HCT116 (cell line): ENCODE results near the gene C4orf50. TPM values are rescaled to one million over a fixed set of nuclear protein-coding genes. Genes with fewer than 3 reads are reported as not detected.

ENCODE experiments used
- ATAC-seq: fragments of 200-7000 bp; cut with Tn5 transposase; 2 replicates; pipeline ENCODE4 v1.9.1; 2020; ENCODE audit warnings: mild to moderate bottlenecking, moderate library complexity
- BruUV-seq: library from RNA; stranded (reverse); fragments of 400-500 nt; replicated peaks from 2 replicates; lab custom pipeline; 2021; lab: Mats Ljungman, UMichigan
- CTCF ChIA-PET: fragments of 300-600 bp; sonication (Branson Sonifier 250); formaldehyde crosslinking; loops from one replicate; lab custom pipeline; 2021; ENCODE audit warnings: antibody characterized with exemption; lab: Charles Lee
- POLR2A ChIA-PET: fragments of 300-600, 350-600 bp; sonication (Branson Sonifier 250); formaldehyde crosslinking; loops from one replicate; lab custom pipeline; 2021; ENCODE audit warnings: antibody characterized with exemption; lab: Charles Lee
- RAD21 ChIA-PET, 2 experiments: fragments of 300-600 bp; sonication (Branson Sonifier 250); formaldehyde crosslinking; loops; one replicate each; lab custom pipeline; 2023; ENCODE audit warnings: low total read pairs in 2 of 2; ENCODE audit not compliant: uncharacterized antibody in 2 of 2, unreplicated experiment in 2 of 2, low non-redundant PET in 1 of 2; lab: Charles Lee
- DNase-seq: peaks from one replicate; pipeline ENCODE4 v3.0.0-alpha.2; 2010; ENCODE audit warnings: low read depth, low spot score
- H2AFZ ChIP-seq: fragments of 200-600 bp; shearing (Covaris generic), sonication (generic); 2 replicates; pipeline ENCODE4 v1.6.1; 2017; ENCODE audit warnings: low read depth, mixed run types, mixed read lengths, antibody characterized with exemption, low read length; ENCODE audit not compliant: poor library complexity, severe bottlenecking
- H3K27ac ChIP-seq: 2 replicates; pipeline ENCODE4 v1.5.1; 2012; ENCODE audit warnings: low read depth, low read length
- H3K27me3 ChIP-seq: fragments of 200-600 bp; sonication (generic); 2 replicates; pipeline ENCODE4 v1.6.1; 2016; ENCODE audit warnings: mixed run types, low read length, mixed read lengths; ENCODE audit not compliant: insufficient read depth
- H3K36me3 ChIP-seq, 2 experiments: fragments of 200-500 bp in 1 of 2; fragments of 200-600 bp in 1 of 2; sonication (Bioruptor generic) in 1 of 2; sonication (generic) in 1 of 2; 2 replicates each; pipeline versions ENCODE4 v1.5.1 to v1.6.1; 2014 to 2016; ENCODE audit warnings: low read length in 2 of 2, inconsistent platforms in 1 of 2, mixed read lengths in 1 of 2, mixed run types in 1 of 2; ENCODE audit not compliant: insufficient read depth in 2 of 2, control insufficient read depth in 1 of 2
- H3K4me1 ChIP-seq, 2 experiments: fragments of 200-600 bp in 1 of 2; sonication (generic) in 1 of 2; 2 replicates each; pipeline versions ENCODE4 v1.5.1 to v1.6.1; 2012 to 2017; ENCODE audit warnings: low read length in 2 of 2, inconsistent platforms in 1 of 2, mild to moderate bottlenecking in 1 of 2, mixed read lengths in 1 of 2, mixed run types in 1 of 2, moderate library complexity in 1 of 2; ENCODE audit not compliant: insufficient read depth in 2 of 2, control insufficient read depth in 1 of 2
- H3K4me2 ChIP-seq: fragments of 200-600 bp; sonication (generic); 2 replicates; pipeline ENCODE4 v1.6.1; 2017; ENCODE audit warnings: mixed run types, low read length, mixed read lengths
- H3K4me3 ChIP-seq, 2 experiments: fragments of 200-600 bp in 1 of 2; sonication (generic) in 1 of 2; replicated peaks in 1 of 2; 2 replicates each; pipeline ENCODE4 v1.5.1; 2011 to 2016; ENCODE audit warnings: low read length in 2 of 2, control low read depth in 1 of 2, low read depth in 1 of 2, mild to moderate bottlenecking in 1 of 2, mixed read lengths in 1 of 2, mixed run types in 1 of 2
- H3K79me2 ChIP-seq: fragments of 200-600 bp; sonication (generic); 2 replicates; pipeline ENCODE4 v1.6.1; 2017; ENCODE audit warnings: mild to moderate bottlenecking, mixed run types, low read length, moderate library complexity, mixed read lengths; ENCODE audit not compliant: insufficient read depth
- H3K9ac ChIP-seq: fragments of 200-600 bp; sonication (generic); 2 replicates; pipeline ENCODE4 v1.6.1; 2016; ENCODE audit warnings: low read length, mixed read lengths
- H3K9me2 ChIP-seq: fragments of 200-600 bp; sonication (generic), shearing (Covaris generic); 2 replicates; pipeline ENCODE4 v1.6.1; 2017; ENCODE audit warnings: mixed run types, mild to moderate bottlenecking, moderate library complexity; ENCODE audit not compliant: insufficient read depth
- H3K9me3 ChIP-seq, 2 experiments: fragments of 200-500 bp in 1 of 2; fragments of 200-600 bp in 1 of 2; sonication (Bioruptor generic) in 1 of 2; sonication (generic) in 1 of 2; 2 replicates each; pipeline ENCODE4 v1.6.1; 2014 to 2017; ENCODE audit warnings: low read length in 2 of 2, mixed read lengths in 2 of 2, inconsistent platforms in 1 of 2, low read depth in 1 of 2, mild to moderate bottlenecking in 1 of 2, mixed run types in 1 of 2, moderate library complexity in 1 of 2; ENCODE audit not compliant: control insufficient read depth in 1 of 2, insufficient read depth in 1 of 2
- H4K20me1 ChIP-seq: fragments of 200-600 bp; sonication (generic), shearing (Covaris generic); 2 replicates; pipeline ENCODE4 v1.6.1; 2017; ENCODE audit warnings: mixed run types, mild to moderate bottlenecking, moderate library complexity; ENCODE audit not compliant: insufficient read depth
- EGR1 ChIP-seq: IDR thresholded peaks from 2 replicates; pipeline ENCODE4 v1.6.1; 2012; ENCODE audit warnings: low read depth
- ELF1 ChIP-seq: IDR thresholded peaks from 2 replicates; pipeline ENCODE4 v1.6.1; 2012; ENCODE audit warnings: low read depth, borderline replicate concordance
- EZH2phosphoT487 ChIP-seq: fragments of 200-600 bp; IDR thresholded peaks from 2 replicates; pipeline ENCODE4 v1.6.1; 2018; ENCODE audit warnings: antibody characterized with exemption, borderline replicate concordance
- FOSL1 ChIP-seq: IDR thresholded peaks from 2 replicates; pipeline ENCODE4 v1.6.1; 2012; ENCODE audit warnings: low read depth
- POLR2A ChIP-seq: IDR thresholded peaks from 2 replicates; pipeline ENCODE4 v1.7.0; 2011; ENCODE audit warnings: borderline replicate concordance; ENCODE audit not compliant: insufficient read depth, insufficient read length; ENCODE audit errors: extremely low read depth
- RAD21 ChIP-seq: IDR thresholded peaks from 2 replicates; pipeline ENCODE4 v1.6.1; 2012; ENCODE audit warnings: low read depth, mild to moderate bottlenecking
- TCF7L2 ChIP-seq: IDR thresholded peaks from 2 replicates; pipeline ENCODE4 v1.7.0; 2011; ENCODE audit warnings: borderline replicate concordance, inconsistent platforms; ENCODE audit not compliant: insufficient read depth, insufficient read length; ENCODE audit errors: extremely low read depth
- intact Hi-C: fragments of 100-400 bp; cut with micrococcal nuclease; formaldehyde crosslinking; loops from 2 replicates; pipeline ENCODE4 v1.10.0; 2022
- total RNA-seq: library from RNA; stranded (reverse); gene quantifications from one replicate; pipeline ENCODE4 v1.2.1, GENCODE V29; 2021; ENCODE audit not compliant: unreplicated experiment
- TF ChIP-seq, protein P1 (sequence below): IDR thresholded peaks from 2 replicates; pipeline ENCODE4 v1.6.1; 2012; ENCODE audit warnings: low read depth

C4orf50 gene
- total RNA-seq, 1 experiment from 2014 or later, result not detected

DNA sequence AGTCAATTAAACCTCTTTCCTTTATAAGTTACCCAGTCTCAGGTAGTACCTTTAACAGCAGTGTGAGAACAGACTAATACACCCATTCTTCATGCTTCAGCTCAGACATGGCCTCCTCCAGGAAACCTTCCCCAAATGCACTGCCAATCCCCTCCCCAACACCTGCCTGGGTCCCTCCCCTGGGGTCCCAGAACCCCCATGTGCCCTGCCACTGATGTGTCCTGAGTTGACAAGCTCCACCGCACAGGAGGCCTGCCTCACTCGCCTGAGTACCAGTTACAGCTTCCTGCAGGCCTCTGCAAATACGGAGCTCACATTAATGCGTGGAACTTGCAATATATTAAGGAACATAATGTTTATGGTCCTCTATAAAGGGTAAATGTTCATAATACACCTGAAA, 90.5 kb downstream of the C4orf50 start:
- no peaks in the 10 kb centered on the region for H3K9me2 ChIP-seq
- no peak overlapping the region for H2AFZ ChIP-seq
- CTCF ChIA-PET, result no interaction called here
- DNase-seq (no peak), ATAC-seq (no peak)
- H3K9ac ChIP-seq, result no peak overlapping the region
- no peaks in the 10 kb centered on the region for H3K79me2 ChIP-seq
- no TSS peak for BruUV-seq
- H3K36me3 ChIP-seq, result no peaks in the 10 kb centered on the region
- H3K27ac ChIP-seq, result no peak overlapping the region
- no peaks in the 10 kb centered on the region; a peak in 1 of 4 replicates for H3K4me1 ChIP-seq
- intact Hi-C loops, result no loop called here
- POLR2A ChIA-PET, result no interaction called here
- H3K27me3 ChIP-seq, result peaks cover 60% of the 10 kb centered on the region
- H3K4me3 ChIP-seq, result no peak overlapping the region
- no peaks in the 10 kb centered on the region for H4K20me1 ChIP-seq
- no peak for TF ChIP-seq POLR2A
- TF ChIP-seq EGR1, result no peak
- no peak for TF ChIP-seq TCF7L2
- TF ChIP-seq ELF1, result no peak
- TF ChIP-seq RAD21, result no peak
- no peak for TF ChIP-seq FOSL1
- TF ChIP-seq EZH2phosphoT487, result no peak
- TF ChIP-seq, protein P1, sequence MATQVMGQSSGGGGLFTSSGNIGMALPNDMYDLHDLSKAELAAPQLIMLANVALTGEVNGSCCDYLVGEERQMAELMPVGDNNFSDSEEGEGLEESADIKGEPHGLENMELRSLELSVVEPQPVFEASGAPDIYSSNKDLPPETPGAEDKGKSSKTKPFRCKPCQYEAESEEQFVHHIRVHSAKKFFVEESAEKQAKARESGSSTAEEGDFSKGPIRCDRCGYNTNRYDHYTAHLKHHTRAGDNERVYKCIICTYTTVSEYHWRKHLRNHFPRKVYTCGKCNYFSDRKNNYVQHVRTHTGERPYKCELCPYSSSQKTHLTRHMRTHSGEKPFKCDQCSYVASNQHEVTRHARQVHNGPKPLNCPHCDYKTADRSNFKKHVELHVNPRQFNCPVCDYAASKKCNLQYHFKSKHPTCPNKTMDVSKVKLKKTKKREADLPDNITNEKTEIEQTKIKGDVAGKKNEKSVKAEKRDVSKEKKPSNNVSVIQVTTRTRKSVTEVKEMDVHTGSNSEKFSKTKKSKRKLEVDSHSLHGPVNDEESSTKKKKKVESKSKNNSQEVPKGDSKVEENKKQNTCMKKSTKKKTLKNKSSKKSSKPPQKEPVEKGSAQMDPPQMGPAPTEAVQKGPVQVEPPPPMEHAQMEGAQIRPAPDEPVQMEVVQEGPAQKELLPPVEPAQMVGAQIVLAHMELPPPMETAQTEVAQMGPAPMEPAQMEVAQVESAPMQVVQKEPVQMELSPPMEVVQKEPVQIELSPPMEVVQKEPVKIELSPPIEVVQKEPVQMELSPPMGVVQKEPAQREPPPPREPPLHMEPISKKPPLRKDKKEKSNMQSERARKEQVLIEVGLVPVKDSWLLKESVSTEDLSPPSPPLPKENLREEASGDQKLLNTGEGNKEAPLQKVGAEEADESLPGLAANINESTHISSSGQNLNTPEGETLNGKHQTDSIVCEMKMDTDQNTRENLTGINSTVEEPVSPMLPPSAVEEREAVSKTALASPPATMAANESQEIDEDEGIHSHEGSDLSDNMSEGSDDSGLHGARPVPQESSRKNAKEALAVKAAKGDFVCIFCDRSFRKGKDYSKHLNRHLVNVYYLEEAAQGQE, result no peak
- RAD21 ChIA-PET, result no interaction called here
- no peaks in the 10 kb centered on the region for H3K9me3 ChIP-seq
- no peak overlapping the region for H3K4me2 ChIP-seq
